SK-N-DZ (cell line): ENCODE measurements around the gene DDX27. TPM values are rescaled to one million over a fixed set of nuclear protein-coding genes. Genes with fewer than 3 reads are reported as not detected.
"Not testable (repeated sequence)": the region's sequence is repeated elsewhere in the genome, so short reads cannot be mapped to it uniquely, and the experiment has no call there.

Experiments
- DNase-seq: peaks from one replicate; pipeline ENCODE4 v3.0.0-alpha.2; 2015; ENCODE audit warnings: low spot score
- polyA plus RNA-seq, 2 experiments: library from polyadenylated mRNA; depleted of rRNA; stranded (reverse); fragments of >200 nt; gene quantifications; 2 replicates each; pipeline ENCODE4 v1.2.3, GENCODE V29; 2014

The DDX27 gene, protein sequence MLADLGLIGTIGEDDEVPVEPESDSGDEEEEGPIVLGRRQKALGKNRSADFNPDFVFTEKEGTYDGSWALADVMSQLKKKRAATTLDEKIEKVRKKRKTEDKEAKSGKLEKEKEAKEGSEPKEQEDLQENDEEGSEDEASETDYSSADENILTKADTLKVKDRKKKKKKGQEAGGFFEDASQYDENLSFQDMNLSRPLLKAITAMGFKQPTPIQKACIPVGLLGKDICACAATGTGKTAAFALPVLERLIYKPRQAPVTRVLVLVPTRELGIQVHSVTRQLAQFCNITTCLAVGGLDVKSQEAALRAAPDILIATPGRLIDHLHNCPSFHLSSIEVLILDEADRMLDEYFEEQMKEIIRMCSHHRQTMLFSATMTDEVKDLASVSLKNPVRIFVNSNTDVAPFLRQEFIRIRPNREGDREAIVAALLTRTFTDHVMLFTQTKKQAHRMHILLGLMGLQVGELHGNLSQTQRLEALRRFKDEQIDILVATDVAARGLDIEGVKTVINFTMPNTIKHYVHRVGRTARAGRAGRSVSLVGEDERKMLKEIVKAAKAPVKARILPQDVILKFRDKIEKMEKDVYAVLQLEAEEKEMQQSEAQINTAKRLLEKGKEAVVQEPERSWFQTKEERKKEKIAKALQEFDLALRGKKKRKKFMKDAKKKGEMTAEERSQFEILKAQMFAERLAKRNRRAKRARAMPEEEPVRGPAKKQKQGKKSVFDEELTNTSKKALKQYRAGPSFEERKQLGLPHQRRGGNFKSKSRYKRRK
- 74.6 and 75.3 TPM in 2 replicates for polyA plus RNA-seq (2014; cell fraction: cytosol; rRNA removed)
- 70.2 and 70.3 TPM in 2 replicates for polyA plus RNA-seq (2014; cell fraction: nucleus; rRNA removed)

DNA sequence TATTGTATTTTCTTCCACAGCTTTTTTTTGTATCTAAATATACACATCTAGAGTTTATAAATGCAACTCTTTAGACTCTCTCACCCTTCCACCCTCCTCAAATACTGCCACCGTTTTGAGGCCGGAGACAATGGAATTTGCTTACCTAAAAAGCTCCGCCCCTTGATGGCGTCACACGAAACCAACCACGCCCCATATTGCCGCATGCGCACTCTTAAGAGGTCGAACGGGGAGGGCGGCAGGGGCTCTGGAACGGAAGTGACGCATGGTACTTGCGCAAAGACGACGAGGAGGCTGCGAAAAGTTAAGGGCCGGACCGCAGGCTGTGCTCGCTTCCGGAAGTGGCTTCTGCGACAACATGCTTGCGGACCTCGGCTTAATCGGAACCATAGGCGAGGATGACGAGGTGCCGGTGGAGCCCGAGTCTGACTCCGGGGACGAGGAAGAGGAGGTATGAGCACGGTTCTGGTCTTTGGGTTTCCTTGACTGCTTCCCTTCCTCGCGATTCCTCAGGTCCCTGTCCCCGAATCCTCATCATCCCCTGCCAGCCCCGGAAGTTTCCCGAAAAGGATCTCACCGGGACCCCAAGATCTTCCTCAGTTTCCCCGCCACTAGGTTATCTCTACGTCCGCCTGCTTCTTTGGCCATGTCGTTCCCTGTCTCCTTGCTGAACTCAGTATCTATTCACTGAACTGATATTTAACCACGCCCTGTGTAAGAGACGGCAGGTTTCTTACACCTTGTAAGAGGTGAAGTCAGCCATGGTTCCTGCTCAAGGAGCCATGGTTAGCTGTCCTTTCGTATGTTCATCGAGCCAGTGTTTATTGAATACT, at the start of gene DDX27:
Gene DDX27 (plus strand): TSS at position 326 of the 833 bp plus-strand sequence. CDS start 33 bp downstream, at position 359.
- peak; percentile 100 for DNase-seq

GRCh38 chr20:49169547-49169946, 49.7 kb upstream of the DDX27 start:
- DNase-seq, result no peak

- DNase-seq, result no peak
These were observed 48.5 kb upstream of the DDX27 start for GRCh38 chr20:49170714-49171113.

- no peak for DNase-seq
These were observed 47.3 kb upstream of the DDX27 start for GRCh38 chr20:49171909-49172308.

DNA sequence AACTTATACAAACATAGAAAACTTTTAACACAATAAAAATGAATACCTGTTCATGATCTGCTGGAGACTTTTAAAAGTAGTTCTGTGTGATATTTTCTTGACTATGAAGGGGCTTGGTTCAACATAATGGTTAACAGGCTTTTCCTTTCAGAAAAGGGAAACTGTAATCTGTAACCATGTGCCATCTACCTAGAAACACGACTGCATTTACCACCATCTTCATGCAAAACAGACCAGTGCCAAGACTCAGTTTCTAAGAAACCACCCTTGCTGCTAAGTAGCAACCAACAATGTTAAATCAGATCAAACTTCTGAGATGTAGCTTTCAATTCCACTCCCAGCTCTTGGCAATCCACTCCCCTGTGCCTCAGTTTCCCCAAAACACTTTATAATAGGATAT, 46.8 kb upstream of the DDX27 start:
- DNase-seq, result no peak

- no peak for DNase-seq
These were observed 45.0 kb upstream of the DDX27 start for GRCh38 chr20:49174183-49174582.

GRCh38 chr20:49179368-49180277, 39.6 kb upstream of the DDX27 start:
- DNase-seq, result no peak

DNA sequence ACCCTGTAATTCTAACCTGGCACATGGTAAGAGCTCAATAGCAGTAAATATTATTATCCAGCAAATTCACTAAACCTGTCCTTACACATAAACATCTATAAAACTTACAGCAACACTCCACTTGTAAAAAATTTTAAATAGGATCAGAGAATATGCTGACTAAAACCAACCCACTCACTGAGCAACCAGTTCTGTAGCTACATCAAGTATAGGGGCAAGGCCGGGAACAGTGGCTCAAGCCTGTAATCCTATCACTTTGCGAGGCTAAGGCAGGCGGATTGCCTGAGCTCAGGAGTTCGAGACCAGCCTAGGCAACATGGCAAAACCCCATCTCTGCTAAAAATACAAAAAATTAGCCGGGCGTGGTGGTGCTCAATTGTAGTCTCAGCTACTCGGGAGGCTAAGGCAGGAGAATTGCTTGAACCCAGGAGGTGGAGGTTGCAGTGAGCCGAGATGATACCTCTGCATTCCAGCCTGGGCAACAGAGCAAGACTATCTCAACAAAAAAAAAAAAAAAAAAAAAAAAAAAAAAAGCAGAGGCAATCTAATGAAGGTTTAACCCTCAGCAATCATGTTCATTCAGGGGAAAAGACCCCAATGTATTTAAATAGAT, 37.8 kb upstream of the DDX27 start:
- DNase-seq, result no peak

- no peak for DNase-seq
These were observed 35.8 kb upstream of the DDX27 start for GRCh38 chr20:49183444-49183843.

DNA sequence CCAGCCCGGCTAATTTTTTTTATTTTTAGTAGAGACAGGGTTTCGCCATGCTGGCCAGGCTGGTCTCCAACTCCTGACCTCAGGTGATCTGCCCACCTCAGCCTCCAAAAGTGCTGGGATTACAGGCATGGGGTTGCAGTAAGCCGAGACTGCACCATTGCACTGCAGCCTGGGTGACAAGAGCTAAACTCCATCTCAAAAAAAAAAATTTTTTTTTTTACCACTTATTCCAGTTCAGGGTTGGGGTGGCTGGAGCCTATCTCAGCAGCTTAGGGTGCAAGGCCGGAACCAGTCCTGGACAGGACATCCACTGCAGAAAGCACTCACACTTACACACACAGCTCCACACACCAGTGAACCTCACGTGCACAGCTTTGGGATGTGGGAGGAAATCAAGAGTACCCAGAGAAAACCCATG, 35.1 kb upstream of the DDX27 start:
- not testable (repeated sequence) for DNase-seq

GRCh38 chr20:49184691-49185070, 34.5 kb upstream of the DDX27 start:
- DNase-seq, result no peak

- no peak for DNase-seq
These were observed 34.0 kb upstream of the DDX27 start for GRCh38 chr20:49185071-49185761.

DNA sequence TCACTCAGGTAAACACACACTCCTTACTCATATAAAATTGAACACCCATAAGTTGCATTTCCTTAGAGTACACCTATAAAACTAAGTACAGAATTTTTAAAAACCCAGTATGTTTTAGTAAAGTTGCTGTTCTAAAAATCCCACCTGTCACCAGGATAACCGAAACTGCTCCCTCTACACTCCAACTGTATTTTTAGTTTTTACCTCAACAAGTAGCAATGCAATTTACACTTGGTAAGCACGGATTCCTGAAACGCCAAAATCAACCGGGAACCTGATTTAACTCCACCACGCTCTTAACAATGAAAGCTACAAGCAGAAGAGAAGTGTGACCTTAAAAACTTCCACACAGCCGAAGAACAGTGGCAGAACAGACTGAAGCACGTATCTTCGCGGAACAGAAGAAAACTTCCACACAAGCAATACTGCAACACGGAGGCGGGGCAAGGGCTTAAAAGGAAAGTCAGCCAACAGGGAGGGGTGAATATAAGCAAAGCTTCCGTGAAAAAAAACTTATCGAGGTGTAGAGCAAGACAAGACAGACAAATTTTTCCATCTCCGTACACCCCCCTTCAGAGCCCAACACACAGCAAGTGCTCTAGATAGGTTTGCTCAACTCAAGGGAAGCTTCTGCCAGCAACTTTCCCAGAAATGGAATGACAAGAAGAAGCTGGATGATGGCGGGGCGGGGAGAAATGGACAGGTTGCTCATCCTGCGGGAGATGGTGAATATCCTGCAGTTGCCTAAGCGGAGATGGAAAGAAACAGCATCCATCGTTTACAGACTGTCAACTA, 32.5 kb upstream of the DDX27 start:
- peak; percentile 31 for DNase-seq

GRCh38 chr20:49187330-49187850, 31.8 kb upstream of the DDX27 start:
- DNase-seq, result peak; percentile 25

DNA sequence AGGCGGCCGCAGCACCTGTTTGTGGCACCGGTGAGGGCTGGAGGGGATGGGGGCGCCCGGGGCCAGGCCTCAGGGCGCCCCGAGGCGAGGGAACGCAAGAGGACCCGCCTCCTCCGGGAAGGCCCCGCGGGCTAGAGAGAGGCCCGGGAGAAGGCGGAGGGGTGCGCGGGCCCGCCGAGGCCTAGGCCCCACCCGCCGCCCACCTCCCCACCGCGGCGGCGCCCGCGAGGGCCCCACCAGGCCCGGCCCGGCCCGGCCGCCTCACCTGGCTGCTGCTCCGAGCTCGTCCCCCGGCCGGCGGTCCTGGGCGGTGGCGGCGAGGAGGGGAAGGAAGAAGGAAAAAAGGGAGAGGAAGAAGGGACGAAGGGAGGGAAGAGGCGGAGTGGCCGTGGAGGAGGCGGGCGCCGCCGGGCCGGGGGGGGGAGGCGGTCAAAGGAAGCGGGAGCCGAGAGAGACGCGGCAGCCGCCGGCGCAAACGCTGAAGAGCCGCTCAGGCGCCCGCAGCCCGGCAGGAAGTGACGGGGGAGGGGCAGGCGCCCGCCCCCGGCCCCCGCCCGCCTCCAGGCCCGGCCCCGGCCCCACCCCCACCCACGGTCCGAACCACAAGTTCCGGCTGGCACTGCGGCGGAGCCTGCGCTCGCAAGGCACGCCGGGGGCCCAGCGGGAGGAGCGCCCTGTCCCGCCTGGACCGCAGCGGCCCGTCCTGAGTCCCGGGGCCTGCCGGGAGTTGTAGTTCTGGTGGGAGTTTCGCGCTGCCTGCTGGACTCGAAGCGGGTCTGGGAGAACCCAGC, 31.2 kb upstream of the DDX27 start, which contains the start of gene STAU1:
Gene STAU1 (minus strand): TSS at position 484 of the 791 bp plus-strand sequence. CDS start 22,133 bp downstream, outside the sequence.
- peak; percentile 97 for DNase-seq

GRCh38 chr20:49192944-49193518, 26.2 kb upstream of the DDX27 start:
- DNase-seq, result not testable (repeated sequence)

GRCh38 chr20:49199729-49200293, 19.4 kb upstream of the DDX27 start:
- no peak for DNase-seq
